Stimulated activated CD8-positive, alpha-beta memory T cell treated with anti-CD3 and anti-CD28 coated beads, Interleukin-15, amount 100 ng/mL, for 1 hour (primary cell): ENCODE measurements around the gene ADPRH.
"Not testable (repeated sequence)": the region's sequence is repeated elsewhere in the genome, so short reads cannot be mapped to it uniquely, and the experiment has no call there.

Source experiments
- DNase-seq: peaks from one replicate; pipeline ENCODE4 v3.0.0-alpha.2; 2020; ENCODE audit warnings: low read depth

The ADPRH gene

DNA sequence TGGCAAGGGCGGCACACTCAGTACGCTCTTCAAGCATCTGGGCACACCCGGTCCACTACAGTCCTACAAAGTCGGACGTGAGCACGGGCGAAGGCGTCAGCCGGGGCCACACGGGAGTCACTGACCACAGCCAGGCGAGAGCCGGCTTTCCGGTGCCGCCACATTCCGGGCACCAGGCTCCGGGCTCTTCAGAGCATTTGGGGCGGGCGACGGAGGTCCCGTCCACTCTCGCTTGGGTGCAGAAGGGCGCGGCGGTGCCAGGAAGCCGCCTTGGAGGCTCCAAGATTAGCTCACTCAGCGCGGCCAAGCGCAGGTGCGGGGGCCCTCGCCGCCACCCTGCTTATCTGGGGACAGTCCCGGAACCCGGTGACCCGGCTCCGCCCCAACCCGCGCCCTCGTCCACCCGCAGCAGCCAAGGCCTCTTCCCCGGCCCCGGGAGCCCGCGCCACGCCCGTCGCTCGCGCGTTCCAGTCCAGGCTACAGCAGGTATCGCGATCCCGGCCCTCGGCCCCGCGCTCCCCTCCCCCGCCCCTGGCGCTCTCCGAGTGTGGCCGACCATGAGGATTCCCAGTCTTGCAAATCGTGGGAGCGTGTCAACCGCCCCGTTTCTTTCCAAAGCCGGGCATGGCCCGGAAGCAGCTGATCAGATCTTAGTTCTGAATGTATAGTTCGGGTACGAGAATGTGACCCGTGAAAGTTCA lies at the start of gene ADPRH:
Gene ADPRH, plus strand, starts transcription at position 127 of the 701 bp plus-strand sequence. CDS start 2,678 bp downstream, outside the sequence.
- DNase-seq, result peak; percentile 4

DNA sequence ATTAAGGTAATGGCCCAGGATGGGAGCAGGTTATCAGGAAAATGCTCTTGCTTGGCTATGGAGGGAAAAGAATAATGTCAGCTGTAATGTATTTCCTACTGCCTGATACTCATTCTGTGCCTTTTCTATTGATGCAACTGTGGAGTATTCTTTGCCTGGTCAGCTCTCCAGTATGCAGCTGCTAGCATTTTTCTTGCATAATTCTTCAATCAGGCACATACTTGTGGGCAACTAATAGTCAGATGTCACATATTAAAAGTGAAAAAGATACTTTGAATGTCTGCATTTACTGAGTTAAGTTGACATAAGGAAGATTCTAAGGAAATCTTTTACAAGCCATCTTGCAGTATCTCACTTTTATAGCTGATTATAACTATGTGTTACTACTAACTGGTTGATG lies 49.4 kb upstream of the ADPRH start:
- DNase-seq, result no peak

DNA sequence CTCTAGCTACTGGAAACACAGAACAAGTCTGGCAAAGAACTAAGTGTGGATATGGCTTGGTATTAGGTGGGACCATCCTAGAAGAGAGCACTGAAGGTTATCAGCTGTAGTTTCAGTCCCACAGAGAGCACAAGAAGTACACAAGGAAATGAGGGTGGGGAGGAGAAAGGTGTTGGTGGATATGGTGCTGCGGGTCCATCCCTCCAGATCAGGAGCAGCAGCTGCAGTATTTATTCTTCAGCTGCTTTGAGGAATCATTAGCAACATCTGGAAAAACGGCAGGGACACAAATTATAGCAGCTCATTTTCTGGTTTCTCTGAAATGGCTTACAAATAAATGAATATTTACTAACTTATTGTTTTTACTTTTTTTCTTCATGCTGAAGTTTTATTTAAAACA lies 48.8 kb upstream of the ADPRH start:
- DNase-seq, result no peak

DNA sequence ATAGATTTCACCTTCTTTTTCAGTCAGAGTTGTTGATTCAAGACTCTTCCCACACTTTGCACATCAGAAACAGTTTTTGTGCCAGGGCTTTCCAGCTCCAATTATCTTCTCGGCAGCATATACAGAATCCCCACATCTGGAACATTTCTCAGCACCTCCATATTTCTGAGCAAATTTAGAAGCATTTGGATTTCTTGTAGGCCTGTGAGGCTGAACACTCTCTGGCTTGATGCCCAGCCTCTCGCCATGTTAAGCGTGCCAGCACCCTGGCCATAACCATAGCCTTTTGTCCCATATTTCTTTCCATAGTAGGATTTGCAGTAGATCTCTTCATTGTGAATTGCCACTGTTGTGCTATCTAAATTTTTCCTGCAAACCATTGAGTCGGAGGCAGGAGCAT lies 48.1 kb upstream of the ADPRH start:
- no peak for DNase-seq

DNA sequence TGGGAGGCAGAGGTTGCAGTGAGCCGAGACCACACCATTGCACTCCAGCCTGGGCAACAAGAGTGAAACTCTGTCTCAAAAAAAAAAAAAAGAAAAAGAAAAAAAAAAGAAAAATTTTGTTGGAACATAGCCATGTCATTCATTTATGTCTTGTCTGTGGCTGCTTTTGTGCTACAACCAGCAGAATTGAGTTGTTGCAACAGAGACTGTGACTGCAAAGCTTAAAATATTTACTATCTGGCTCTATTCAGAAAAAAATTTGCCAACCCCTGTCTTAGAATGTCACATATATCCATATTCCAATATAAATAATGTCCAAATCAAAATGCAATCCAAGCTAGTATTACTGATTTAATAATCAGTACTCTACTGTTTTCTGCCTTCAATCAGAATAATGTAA lies 45.0 kb upstream of the ADPRH start:
- DNase-seq, result no peak

DNA sequence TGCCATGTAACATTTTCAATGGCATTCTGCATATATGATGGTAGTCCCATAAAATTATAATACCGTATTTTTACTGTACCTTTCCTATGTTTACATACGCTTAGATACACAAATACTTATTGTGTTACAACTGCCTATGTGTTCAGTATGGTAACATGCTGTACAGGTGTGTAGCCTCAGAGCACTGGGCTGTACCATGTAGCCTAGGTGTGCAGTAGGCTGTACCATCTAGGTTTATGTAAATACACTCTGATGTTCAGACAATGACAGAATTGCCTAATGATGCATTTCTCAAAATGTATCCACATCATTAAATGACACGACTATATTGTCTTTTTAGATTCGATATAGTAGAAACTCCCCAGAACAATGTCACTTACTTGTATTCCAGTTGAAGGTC lies 42.5 kb upstream of the ADPRH start:
- DNase-seq, result no peak

DNA sequence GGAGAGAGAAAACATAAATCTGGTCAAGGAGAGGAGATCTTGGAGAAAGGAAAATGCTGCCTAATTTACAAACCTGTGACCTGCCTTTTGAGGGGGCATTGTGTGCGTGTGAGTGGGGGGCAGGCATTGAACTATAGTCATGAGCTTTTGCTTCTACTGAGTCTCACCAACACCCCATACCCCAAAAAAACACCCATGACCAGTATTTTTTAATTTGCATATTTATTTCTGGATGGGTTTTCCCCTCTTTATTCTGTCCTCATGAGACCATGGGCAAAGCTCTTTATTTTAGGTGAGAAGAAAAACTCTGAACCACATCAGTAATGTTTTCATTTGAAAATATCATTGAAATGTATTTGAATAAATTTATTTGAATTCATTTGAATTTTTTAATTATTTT lies 40.5 kb upstream of the ADPRH start:
- DNase-seq, result no peak

DNA sequence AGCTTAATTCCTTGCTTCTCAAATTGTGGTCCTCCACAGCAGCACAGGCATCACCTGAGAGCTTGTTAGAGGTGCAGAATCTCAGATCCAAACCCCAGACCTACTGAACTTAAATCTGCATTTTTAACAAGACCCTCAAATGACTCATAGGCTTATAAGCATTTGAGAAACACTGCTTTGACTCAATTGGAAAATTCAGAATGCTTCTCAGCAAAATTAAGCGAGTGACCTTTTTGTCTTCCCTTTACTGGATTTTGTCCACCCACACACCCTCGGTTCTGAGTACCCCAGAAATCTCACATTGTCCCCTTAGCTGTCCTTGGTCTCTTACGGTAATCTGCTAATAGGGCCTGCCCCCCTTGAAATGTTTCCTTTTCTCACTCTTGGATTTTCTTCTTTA lies 37.7 kb upstream of the ADPRH start:
- DNase-seq, result no peak

DNA sequence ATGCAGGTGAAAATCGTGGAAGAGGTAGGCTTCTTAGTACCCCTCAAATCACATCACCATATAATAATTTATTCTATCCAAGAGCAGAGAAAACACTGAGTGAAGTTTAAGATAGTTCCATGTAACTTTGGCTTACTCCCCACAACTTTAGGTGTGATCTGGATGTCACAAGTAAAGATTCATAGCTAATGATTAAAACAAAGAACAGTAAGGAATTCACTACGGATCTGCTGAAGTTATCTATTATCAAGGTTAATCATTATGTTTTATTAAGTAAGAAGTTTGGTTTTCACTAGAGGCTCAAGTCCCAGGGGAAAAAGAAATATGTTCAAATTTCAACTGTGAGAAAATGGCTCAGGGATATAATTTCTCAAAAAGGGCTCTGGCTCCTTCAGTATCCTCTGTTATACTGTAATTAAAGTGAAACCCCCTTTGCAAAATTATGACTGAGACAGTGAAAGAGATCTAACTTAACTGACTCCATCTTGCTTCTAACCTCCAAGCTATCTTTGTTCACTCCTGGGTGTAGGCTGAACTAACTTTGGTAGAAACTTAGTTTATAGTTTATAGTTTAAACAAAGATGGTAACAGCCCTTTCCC lies 37.0 kb upstream of the ADPRH start:
- no peak for DNase-seq

DNA sequence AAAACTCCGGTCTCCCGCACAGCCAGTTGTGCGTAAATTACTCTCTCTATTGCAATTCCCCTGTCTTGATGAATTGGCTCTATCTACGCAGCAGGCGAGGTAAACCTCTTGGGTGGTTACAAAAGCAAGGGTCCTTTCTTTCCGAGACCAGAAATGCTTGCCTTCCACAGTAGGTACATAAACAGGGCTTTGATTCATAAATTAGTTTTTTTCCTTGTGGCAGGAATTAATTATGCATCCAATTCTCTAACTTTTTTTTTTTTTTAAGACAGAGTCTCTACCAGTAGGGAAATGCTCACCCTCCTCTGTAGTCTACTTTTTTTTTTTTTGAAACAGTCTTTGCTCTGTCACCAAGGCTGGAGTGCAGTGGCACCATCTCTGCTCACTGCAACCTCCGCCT lies 36.1 kb upstream of the ADPRH start:
- no peak for DNase-seq

DNA sequence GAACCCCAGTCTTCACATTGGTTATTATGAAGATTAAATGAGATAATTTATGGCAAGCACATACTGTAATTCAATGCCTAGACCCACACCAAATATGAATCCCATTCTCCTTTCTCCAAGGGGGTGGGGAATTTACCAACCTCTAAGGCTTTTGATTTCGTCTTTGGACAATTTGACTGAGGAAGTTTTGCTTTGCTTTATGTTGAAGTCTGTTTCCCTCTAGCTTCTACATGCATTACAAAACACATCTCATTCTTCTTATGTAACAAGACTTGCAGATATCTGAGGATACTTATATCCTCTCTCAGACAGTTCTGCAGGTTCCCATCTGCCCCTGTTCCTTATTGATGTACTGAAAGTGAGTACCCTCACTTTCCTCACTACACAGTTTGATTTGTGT lies 32.1 kb upstream of the ADPRH start:
- no peak for DNase-seq

DNA sequence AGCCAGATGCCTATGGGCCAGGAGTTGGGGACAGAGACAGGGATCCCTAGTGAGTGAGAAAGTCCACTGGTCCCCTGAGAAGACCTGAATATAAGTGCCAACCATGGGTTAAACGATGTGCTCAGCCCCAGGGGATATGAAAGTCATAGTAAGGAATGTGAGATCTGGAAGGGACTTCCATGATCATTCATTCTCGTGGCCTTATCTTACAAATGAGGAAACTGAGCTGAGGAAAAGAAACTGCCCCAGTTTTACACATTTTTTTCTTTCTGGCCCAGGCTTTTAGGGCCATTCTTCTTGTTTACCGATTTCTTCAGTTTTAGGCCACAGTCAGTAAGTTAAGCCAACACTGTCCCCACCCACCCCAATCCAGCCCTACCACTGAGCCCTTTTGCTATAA lies 31.0 kb upstream of the ADPRH start:
- no peak for DNase-seq

DNA sequence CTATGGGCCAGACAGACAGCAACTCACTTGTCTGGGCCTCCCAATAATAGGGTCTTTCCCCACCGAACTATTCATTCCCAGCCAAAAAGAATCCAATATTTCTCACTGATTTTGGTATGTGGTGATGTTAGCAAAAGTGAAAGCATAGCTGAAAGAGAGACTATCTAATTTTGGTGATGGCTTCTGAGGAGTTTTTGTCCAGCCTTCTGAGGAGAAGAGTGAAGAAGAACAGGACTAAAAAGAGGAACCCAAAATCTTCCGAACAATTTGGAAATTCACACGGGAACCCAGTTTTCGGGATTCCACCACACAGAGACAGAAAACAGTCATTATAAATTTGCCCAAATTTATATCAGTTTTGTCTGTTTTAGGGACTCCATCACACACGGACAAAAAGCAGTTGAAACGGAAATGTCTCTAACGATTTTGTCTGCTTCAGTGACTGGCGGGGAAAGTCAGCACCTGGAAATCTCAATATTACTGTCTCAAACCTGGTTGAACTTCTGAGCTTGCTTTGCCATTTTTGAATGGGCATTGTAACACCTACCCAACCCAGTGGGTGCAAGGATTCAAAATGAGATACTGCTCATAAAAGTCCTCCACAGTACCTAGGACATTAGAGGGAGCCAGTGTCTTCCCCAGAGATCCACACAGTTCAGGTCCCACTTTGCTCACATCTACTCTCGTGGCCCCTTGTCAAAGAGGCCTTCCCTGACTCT lies 28.9 kb upstream of the ADPRH start:
- no peak for DNase-seq

DNA sequence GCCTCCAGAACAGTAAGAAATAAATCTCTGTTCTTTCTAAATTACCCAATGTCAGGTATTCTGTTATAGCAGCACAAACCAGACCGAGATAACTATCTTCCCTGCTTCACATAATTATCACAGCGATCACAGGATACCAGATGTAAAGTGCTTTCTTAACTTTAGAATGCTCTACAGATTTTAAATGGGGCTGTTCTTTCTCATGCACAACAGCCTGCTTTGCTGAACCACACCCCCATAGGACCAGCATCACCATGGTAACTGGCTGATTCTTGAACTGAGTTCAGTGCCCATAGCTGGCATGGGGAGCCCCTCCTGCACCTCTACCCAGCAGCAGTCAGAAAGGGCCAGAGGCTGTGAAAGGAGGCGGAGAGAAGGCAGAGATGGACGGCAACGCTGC lies 27.7 kb upstream of the ADPRH start:
- DNase-seq, result no peak

DNA sequence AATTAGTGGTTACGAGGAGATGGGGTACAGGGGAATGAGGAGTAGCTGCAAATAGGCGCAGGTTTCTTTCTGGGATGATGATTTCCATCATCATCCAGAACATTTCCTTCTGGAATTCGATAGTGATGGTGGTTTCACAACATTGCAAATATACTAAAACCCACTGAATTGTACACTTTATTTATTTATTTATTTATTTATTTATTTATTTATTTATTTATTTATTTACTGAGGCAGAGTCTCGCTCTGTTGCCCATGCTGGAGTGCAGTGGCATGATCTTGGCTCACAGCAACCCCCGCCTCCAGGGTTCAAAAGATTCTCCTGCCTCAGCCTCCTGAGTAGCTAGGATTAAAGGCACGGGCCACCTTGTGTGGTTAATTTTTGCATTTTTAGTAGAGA lies 26.4 kb upstream of the ADPRH start:
- not testable (repeated sequence) for DNase-seq

DNA sequence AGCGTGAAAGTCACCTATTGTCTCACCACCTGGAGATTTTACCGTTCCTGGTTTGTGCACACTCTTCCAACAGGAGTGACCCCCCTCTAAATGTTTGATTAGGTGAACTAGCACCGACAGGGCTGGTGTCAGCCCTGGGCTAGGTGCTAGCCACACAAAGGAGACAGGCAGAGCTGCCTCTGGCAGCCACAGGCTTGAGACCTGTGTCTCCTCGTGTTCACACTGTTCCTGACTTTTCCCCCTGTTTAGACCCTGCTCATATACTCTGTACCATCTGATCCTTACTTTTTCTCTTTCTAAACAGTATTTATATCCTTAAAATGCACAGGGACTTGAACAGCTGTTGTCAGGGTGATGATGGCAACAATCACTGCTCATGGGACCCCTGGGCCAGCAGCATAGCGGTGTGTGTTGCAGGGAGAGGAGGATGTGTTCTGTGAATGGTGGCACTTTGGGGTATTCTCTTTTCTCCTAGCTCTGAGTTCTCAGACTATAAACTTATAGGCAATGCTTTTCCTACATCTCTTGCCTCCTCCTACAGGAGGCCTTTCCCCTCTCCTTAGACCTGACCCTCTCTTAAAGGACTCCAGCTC lies 25.4 kb upstream of the ADPRH start:
- DNase-seq, result no peak

DNA sequence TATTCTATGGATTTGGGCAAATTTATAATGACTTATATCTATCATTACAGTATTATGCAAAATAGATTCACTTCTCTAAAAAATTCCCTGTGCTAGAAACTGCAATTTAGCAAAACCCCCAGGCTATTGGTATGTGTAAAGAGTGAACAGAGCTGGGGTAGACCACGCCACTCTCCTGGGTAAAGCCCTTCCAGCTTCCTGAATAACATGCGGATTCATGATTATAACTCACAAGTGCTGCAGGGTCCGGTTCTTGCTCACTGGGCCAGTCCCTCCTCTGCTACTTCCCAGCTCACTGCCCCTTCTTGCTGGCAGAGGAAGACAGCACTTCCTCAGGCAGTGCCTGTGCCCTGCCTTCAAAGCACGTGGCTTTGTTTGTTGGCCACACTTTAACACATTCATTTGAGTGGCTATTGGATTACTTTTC lies 24.0 kb upstream of the ADPRH start:
- no peak for DNase-seq

DNA sequence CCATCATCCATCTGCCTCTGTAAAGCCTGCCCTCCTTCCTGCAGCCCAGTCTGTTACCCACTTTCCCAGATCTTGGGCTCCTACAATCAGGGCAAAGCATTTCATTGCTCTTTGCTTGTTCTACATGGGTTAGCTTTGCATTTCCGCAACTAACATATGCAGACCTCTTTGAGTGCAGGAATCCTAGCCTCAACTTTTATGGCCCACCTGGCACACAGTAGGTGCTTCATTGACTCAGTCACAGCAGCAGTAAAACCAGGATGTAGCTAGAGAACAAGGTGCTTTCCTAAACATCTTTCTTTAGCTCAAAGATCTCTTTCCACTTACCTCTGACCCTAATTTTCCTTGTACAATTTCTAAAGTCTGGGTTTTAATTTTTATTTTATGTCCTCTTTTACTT lies 23.4 kb upstream of the ADPRH start:
- DNase-seq, result no peak

DNA sequence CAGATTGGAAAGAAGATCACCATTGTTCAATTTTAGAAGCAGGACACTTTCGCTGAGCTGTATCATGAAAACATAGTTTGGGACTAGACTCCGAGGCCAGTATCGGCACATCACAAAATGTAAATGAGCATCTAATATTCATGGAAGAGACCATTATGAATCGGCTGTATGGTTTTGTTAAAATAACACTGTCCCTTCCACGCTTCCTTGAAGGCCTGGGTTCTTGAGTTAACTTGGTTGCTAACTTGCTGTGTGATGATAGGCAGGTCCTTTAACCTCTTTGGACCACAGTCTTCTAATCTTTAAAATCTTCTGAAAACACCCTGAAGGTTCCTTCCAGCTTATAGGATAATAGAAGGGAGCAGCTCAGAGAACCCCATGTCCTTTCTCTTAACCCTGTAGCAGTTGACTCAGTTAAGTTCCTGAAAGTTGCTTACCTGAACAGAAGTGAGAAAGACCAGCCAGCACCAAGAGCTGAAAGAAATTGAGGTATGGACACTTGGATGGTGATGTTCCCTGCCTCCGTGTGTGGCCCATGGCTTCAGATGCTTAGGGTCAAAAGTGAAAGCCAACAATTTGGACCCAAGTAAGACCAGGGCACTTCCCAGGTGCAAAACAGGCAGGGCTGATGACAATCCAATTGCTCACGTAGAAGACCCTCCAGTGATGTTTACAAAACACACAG lies 22.0 kb upstream of the ADPRH start:
- no peak for DNase-seq

DNA sequence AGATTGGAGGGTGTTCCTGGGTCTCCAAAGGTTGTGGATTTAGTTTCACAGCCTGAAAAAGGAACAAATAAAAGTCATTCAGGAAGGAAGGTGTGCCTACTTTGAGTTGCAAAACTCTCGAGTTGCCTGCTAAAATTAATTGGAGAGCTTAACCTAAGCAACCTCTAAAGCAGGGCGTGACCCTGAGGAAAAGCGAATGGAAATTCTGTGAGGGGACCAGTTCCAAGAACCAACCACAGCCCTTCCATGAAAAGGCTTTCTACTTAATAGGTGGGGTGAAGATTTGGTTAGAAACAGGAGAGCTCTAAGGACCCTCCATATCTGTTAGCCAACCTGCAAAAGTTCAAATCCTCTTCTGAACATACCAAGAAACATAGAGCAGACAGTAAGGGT lies 21.4 kb upstream of the ADPRH start:
- DNase-seq, result no peak

DNA sequence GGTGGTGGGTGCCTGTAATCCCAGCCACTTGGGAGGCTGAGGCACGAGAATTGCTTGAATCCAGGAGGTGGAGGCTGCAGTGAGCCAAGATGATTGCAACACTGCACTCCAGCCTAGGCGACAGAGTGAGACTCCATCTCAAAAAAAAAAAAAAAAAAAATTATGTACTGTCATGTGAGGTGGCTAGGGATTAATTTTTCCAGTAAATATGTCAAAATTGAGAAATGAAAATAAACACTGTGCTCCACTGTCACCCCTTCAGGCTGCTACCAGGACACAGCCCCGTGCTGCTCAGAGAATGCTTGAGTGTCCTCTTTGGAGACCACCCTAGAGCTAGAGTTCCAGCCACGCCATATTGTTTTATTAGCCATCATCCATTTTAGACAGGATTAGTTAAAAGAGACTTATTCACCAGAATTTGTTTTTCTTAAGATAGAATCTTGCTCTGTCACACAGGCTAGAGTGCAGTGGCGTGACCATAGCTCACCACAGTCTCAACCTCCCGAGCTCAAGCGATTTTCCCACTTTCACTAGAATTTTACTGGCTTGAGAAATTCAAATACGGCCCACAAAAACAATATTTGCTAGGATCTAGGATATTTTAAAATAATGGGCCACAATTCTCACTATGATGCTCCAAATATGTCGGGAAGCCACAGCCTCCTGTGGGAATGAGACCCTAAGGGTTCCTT lies 20.5 kb upstream of the ADPRH start:
- no peak for DNase-seq

DNA sequence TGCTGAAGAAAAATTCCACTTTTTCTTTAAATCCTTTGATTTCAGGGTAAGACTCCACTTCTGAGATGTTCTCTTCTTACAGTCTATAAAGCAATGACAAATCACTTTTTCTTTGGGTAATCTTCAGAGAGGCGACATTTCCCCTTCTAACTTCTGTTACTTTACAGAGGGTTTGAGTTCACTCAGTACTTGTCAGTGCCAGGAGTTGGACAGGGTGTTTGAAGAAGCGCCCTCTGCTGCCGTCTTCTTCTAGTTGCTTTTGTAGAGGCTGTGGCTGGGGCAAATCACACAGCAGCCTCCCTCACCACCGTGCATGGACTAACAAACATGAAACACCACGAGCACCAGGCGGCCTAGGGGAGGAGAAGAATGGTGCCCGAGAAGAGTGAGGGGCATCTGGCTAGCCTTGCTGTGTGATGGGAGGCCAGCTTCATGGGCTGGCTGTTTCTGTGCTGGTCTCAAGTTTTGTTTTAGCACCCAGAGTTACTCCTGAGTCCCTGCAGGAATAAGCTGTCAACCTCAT lies 19.8 kb upstream of the ADPRH start, which contains the start of gene CD80:
Gene CD80, minus strand, starts transcription at position 174 of the 523 bp plus-strand sequence. CDS start 1,886 bp downstream, outside the sequence.
- DNase-seq, result no peak
